ENCODE data around the gene HNRNPA3. TPM values are rescaled to one million over a fixed set of nuclear protein-coding genes. Genes with fewer than 3 reads are reported as not detected.
A peak's percentile ranks its signal among the peaks of the same experiment; 100 is the strongest.

Gene HNRNPA3
- total and polyA plus RNA-seq, 2 of the 13 experiments (the other 11 are each of a cell fraction or from before 2014, with no cell fraction given) = 73.3 to 97.7 TPM

DNA sequence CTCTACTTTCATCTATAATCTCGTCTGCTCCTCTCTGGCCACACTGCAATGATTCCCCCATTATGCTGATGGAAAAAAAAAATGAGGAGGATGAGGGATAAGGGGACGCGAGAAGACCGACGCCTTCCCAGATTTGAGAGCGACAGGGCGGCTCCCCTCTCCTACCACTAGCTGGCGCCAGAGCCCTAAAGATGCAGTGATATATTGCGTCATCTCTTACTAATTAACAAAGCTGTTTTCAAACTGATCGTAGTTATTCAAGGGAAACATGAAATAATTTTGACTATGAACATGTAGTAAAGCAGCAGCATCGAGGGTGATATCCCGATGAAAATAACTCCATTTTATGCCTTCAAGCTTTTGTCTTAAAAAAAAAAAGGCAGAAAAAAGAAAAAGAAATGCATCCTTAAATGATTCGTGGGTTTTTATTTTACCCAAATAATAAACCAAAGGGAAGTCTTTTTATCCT, 48.0 kb upstream of the HNRNPA3 start (continued):
- TF ChIP-seq JUN (CRISPR knock-in tag; IDR thresholded peaks at IDR 0.05) = peak; percentile 70
- TF ChIP-seq, protein P1, sequence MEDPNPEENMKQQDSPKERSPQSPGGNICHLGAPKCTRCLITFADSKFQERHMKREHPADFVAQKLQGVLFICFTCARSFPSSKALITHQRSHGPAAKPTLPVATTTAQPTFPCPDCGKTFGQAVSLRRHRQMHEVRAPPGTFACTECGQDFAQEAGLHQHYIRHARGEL (CRISPR knock-in tag; IDR thresholded peaks at IDR 0.05) = no peak
- TF ChIP-seq, protein P2, sequence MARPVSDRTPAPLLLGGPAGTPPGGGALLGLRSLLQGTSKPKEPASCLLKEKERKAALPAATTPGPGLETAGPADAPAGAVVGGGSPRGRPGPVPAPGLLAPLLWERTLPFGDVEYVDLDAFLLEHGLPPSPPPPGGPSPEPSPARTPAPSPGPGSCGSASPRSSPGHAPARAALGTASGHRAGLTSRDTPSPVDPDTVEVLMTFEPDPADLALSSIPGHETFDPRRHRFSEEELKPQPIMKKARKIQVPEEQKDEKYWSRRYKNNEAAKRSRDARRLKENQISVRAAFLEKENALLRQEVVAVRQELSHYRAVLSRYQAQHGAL (CRISPR knock-in tag; IDR thresholded peaks at IDR 0.05; ENCODE audit: not compliant biosample characterization) = peak; percentile 40
- peak; percentile 85 for TF ChIP-seq IRF2 (CRISPR knock-in tag; IDR thresholded peaks at IDR 0.05)
- TF ChIP-seq CREM (IDR thresholded peaks at IDR 0.05) = peak; percentile 58; the same call in 1 of the 2 replicates
- TF ChIP-seq CREM (CRISPR knock-in tag; IDR thresholded peaks at IDR 0.05) = no peak
- TF ChIP-seq CREB1 (IDR thresholded peaks at IDR 0.05) = 0 out of 2 replicates have a peak, but pooled peaks have one; percentile 31
- peak; percentile 86 for TF ChIP-seq CREB1 (CRISPR knock-in tag; IDR thresholded peaks at IDR 0.05)
- TF ChIP-seq NFYC (CRISPR knock-in tag; IDR thresholded peaks at IDR 0.05) = peak; percentile 41; the same call in 1 of the 2 replicates
- TF ChIP-seq AGO1 (IDR thresholded peaks at IDR 0.05; ENCODE audit: low read depth, low read length, poor library complexity, severe bottlenecking) = no peak
- TF ChIP-seq, protein P3, sequence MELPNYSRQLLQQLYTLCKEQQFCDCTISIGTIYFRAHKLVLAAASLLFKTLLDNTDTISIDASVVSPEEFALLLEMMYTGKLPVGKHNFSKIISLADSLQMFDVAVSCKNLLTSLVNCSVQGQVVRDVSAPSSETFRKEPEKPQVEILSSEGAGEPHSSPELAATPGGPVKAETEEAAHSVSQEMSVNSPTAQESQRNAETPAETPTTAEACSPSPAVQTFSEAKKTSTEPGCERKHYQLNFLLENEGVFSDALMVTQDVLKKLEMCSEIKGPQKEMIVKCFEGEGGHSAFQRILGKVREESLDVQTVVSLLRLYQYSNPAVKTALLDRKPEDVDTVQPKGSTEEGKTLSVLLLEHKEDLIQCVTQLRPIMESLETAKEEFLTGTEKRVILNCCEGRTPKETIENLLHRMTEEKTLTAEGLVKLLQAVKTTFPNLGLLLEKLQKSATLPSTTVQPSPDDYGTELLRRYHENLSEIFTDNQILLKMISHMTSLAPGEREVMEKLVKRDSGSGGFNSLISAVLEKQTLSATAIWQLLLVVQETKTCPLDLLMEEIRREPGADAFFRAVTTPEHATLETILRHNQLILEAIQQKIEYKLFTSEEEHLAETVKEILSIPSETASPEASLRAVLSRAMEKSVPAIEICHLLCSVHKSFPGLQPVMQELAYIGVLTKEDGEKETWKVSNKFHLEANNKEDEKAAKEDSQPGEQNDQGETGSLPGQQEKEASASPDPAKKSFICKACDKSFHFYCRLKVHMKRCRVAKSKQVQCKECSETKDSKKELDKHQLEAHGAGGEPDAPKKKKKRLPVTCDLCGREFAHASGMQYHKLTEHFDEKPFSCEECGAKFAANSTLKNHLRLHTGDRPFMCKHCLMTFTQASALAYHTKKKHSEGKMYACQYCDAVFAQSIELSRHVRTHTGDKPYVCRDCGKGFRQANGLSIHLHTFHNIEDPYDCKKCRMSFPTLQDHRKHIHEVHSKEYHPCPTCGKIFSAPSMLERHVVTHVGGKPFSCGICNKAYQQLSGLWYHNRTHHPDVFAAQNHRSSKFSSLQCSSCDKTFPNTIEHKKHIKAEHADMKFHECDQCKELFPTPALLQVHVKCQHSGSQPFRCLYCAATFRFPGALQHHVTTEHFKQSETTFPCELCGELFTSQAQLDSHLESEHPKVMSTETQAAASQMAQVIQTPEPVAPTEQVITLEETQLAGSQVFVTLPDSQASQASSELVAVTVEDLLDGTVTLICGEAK (IDR thresholded peaks at IDR 0.05) = no peak
- TF ChIP-seq, protein P3 (CRISPR knock-in tag; IDR thresholded peaks at IDR 0.05) = no peak
- TF ChIP-seq MYNN (CRISPR knock-in tag; IDR thresholded peaks at IDR 0.05; ENCODE audit: low read depth) = 0 out of 2 replicates have a peak, but pooled peaks have one; percentile 53
- TF ChIP-seq KLF6 (CRISPR knock-in tag; IDR thresholded peaks at IDR 0.05) = peak; percentile 57; the same call in 1 of the 2 replicates
- peak; percentile 53 for TF ChIP-seq SKI (IDR thresholded peaks at IDR 0.05; ENCODE audit: partially characterized antibody)
- TF ChIP-seq ZNF607 (CRISPR knock-in tag; IDR thresholded peaks at IDR 0.05; ENCODE audit: borderline replicate concordance) = no peak
- peak in 1 of 2 experiments; percentile 79; a peak in 2 of 4 replicates for TF ChIP-seq KLF16 (CRISPR knock-in tag; IDR thresholded peaks at IDR 0.05)
- no peak for TF ChIP-seq ZNF878 (CRISPR knock-in tag; IDR thresholded peaks at IDR 0.05)
- peak; percentile 76 for TF ChIP-seq THAP11 (CRISPR knock-in tag; IDR thresholded peaks at IDR 0.05)
- TF ChIP-seq TBL1XR1 (IDR thresholded peaks at IDR 0.05; ENCODE audit: borderline replicate concordance, low read length, partially characterized antibody) = peak; percentile 53
- TF ChIP-seq ZNF292 (CRISPR knock-in tag; IDR thresholded peaks at IDR 0.05; ENCODE audit: borderline replicate concordance, low read depth) = 0 out of 2 replicates have a peak, but pooled peaks have one; percentile 21
- TF ChIP-seq, protein P4, sequence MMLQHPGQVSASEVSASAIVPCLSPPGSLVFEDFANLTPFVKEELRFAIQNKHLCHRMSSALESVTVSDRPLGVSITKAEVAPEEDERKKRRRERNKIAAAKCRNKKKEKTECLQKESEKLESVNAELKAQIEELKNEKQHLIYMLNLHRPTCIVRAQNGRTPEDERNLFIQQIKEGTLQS (CRISPR knock-in tag; IDR thresholded peaks at IDR 0.05) = peak; percentile 100

Measured in HepG2 (cell line).